ENCODE measurements around the gene ZNF862.

GRCh38 chr7:149856583-149856982 is 18.4 kb downstream of the ZNF862 start:
- TF ChIP-seq ZNF362 (CRISPR knock-in tag; IDR thresholded peaks at IDR 0.05; ENCODE audit: borderline replicate concordance) (no peak), KLF16 (CRISPR knock-in tag; IDR thresholded peaks at IDR 0.05) (no peak), ZBTB7A (CRISPR knock-in tag; IDR thresholded peaks at IDR 0.05) (no peak), ZFYVE20 (CRISPR knock-in tag; IDR thresholded peaks at IDR 0.05; ENCODE audit: borderline replicate concordance, low read depth) (no peak), ZNF496 (CRISPR knock-in tag; IDR thresholded peaks at IDR 0.05; ENCODE audit: insufficient replicate concordance) (no peak), CTCF (CRISPR knock-in tag; IDR thresholded peaks at IDR 0.05) (no peak), ZNF75D (CRISPR knock-in tag; IDR thresholded peaks at IDR 0.05; ENCODE audit: borderline replicate concordance) (no peak), ATF2 (CRISPR knock-in tag; IDR thresholded peaks at IDR 0.05) (no peak), EHMT2 (IDR thresholded peaks at IDR 0.05; ENCODE audit: borderline replicate concordance, low read depth, low read length) (no peak), ZNF792 (CRISPR knock-in tag; IDR thresholded peaks at IDR 0.05) (no peak), GLI4 (CRISPR knock-in tag; IDR thresholded peaks at IDR 0.05; ENCODE audit: borderline replicate concordance) (no peak), ZNF891 (CRISPR knock-in tag; IDR thresholded peaks at IDR 0.05) (no peak)
